HG03103 (cell line): ENCODE results near the gene TNIP1.

Experiments used
- ATAC-seq: cut with Tn5 transposase; IDR thresholded peaks from one replicate; pipeline ENCODE4 v1.9.1; 2021; ENCODE audit warnings: low read depth; ENCODE audit not compliant: unreplicated experiment

Gene TNIP1

DNA sequence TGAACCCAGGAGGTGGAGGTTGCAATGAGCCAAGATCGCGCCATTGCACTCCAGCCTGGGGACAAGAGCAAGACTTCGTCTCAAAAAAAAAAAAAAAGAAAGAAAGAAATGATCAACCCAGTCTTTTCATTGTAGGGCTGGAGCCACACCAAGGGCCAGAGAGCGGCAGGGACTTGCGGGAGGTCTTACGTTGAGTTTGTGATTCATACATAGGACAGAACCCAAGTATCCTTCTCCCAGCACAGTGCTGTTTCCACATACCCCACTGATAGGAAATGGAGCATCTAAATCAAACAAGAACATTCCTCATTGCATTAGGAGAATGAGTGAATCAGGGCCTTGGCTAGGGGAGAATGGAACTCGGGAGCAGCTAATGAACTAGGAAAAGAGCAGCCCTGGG is 3.5 kb upstream of the TNIP1 start:
- ATAC-seq: no peak

DNA sequence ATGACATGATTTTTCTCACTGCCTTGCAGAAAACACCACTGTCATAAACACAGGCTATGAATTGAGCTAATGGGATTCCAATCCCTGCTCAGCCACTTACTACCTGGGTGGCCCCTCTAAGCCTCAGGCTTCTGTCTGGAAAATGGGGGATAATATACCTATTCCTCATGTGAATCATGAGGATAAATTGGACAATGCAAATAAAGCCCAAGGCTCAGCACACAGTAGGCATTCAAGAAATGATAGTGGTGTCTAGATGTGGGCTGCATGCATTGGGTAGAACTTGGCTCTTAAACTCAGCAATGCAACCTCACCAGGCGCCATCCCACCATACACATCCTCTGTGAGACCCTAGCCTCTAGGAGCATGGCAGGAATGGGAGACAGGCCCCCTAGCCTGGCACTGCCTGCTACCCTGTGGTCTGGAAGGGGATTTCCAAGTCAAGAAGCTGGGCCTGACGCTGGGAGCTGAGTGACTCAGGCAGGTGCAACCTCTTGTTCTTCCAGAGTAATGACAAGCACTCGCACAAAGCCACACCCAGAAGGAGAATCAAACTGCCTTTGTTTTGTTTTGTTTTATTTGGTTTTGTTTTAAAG is 2.3 kb upstream of the TNIP1 start:
- no peak for ATAC-seq

DNA sequence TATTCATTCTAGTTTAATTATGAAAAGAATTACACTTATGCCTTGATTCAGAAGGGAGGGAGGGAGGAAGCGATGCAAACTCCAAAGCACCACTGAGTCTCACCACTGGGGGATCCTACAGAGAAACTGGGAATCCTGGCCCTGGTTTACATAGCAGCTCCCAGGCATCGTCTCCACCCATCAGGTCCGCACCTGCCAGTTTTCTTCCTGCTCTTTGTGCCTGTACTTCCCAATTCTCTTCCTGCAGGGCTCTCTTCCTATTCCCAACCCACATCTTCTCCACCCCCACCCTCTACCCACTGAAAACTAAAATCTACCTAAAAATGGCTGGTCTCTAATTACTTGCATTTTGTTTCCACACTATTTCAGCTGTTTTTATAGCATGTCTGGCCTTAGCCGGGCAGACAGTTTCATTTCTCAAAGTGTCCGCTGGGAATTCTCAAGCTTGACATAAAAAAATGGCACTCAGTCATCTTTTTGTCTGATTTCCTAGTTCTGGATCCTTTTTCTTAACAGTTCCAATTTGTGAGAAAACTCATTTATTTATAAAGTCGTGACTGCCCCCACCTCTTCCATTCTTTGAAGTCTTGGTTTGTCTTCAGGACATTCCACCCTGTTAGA is 1.6 kb upstream of the TNIP1 start:
- ATAC-seq: no peak

DNA sequence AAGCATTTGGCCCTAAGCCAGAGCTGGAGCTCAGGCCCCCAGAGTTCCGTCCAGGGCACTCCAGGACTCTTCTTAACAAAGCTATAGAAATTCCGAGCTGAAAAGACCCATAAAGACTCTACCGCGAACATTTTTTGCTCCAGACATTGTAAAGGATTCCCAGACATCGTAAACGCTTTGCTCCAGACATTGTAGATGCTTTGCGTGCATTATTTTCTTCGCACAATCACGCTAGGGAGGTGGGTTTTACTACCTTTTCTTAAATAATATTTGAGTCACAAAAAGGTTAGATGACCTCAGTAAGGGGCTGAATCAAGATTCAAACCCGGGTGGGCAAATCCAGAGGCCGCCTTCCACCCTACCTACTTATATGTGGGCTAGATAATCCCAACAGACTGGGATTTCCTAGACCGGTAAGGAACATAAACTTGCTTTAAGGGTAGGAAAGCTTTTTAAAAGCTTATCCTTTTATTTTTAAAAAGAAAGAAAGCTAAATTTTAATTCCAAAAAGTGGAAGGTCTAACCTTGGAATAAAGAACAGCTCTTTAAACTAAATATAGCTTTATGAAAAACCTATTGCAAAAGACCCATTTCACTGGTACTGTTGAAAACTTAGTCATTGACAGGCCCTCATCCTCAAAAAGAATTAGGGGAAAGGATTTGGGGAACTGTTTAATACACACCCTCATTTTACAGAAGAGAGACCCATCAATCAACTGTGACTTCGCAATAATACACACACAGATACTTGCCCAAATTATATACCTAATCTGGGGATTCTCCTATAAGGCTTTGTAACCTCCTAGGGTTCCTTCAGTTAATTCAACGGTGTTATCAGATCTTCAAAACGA is 822 bp upstream of the TNIP1 start:
- no peak for ATAC-seq

DNA sequence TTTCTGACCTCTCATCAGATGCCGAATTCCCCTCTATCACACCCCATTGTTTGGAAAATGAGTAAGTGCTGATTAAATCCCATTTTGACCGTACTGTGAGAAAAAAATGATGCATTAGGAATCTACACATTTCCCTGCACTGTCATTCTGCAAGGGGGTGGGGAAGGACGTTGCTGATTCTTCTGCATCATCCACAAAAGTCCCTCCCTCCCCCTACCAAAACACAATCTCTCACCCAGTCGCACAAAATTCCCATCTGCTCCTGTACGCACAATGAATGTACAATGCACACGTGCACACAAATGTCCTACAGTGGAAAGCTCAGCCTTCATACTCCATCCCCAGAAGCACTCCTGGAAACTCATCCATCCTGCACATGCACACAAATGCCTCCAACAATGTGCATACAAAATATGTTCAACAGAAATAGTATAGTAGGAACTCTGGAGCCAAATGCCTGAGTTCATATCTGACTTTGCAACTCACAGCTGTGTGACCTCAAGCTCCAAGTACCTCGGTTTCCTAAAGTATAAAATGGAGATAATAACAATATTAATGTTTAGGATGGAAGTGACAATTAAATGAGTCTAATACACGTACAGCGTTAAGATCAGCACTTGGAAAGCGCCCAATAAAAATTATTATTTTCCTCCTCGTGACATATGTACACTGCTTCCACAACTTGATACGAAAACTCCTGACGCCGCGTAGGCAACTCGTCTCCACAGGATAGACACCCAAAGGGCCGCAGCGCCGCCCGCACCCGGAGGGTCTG is 809 bp downstream of the TNIP1 start:
- ATAC-seq: no peak

DNA sequence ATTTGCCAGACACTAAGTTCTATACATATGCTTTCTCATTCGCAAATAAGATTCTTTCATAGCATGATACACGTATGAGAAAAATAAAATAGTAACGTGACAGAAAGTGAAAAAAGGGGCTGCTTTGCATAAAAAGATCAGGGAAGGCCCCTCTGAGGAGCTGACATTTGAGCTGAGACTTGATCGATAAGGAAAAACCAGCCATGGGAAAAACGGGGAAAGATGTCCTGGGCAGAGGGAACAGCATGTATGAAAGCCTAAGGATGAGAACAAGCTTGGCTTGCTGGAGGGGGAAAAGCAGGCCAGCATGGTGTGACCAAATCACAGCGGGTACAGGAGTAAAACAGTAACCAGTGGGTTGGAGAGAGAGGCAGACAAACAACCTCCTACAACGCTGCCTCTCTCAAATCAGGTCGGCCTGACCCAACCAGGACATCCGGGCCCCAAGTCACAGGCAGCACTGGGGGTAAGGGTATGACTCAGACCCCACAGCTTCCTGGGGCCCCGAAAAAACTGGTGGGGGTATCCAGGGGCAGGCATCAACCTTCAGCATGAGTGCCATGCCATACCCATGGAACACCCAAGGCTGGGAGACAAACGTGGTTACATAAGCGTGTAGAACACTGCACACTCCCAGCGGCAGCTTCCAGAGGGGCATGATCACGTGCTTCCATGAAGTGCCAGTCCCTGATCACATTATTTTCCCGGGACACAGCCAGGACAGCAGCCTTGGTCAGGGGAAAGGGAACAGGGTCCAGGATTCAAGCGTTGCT is 2.2 kb downstream of the TNIP1 start:
- peak; percentile 38 for ATAC-seq

DNA sequence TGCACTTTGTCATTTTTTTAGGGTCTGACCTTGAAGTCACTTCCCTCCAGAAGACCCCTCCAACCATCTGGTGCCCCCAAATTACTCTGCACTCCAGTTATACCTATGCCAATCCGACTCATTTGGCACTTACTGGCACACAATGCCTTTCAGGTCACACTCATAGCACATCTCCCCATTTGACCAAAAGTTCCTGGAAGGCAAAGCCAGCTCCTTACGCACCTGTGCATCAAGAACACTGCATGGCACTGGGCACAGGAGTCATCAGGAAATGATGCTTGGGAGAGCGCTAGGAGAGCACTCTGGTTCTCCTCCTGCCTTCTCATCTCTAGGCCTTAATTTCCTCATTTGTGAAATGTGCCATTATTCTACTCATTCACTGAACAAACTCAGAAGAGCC is 2.9 kb downstream of the TNIP1 start:
- no peak for ATAC-seq

DNA sequence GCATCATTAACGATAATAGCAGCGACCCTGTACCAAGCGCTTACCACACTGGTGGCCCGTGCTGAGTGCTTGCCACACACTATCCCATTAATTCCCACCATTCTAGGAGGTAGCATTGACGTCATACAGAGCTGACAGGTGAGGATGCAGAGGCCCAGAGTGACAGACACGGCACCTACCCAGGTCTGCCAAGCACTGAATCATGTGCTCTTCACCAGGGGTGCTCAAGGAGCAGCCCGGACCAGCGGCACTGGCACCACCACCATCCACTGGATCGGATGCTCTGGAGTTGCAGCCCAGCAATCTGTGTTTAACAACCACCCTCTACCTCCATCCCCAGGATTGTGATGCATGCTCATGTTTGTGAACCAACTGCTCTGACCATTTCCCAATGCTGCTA is 3.4 kb downstream of the TNIP1 start:
- no peak for ATAC-seq

DNA sequence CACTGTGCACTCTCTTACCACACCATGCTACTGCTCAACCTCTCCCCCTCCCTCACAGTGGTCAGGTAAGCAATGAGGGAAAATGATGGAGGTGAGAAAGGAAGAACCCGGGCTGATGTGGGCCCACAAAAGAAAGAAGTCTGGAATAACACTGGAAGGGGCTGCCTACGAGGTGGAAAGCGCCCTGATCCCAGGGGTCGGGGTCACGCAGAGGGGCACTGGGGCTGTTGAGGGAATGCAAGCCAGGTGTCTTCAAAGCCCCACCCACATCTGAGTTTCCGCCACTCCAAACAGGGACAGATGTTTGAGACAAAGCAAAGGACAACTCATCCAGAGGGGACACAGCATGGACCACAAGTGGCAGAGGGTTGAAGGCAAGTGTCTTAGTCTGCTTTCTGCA is 4.2 kb downstream of the TNIP1 start:
- ATAC-seq: no peak

DNA sequence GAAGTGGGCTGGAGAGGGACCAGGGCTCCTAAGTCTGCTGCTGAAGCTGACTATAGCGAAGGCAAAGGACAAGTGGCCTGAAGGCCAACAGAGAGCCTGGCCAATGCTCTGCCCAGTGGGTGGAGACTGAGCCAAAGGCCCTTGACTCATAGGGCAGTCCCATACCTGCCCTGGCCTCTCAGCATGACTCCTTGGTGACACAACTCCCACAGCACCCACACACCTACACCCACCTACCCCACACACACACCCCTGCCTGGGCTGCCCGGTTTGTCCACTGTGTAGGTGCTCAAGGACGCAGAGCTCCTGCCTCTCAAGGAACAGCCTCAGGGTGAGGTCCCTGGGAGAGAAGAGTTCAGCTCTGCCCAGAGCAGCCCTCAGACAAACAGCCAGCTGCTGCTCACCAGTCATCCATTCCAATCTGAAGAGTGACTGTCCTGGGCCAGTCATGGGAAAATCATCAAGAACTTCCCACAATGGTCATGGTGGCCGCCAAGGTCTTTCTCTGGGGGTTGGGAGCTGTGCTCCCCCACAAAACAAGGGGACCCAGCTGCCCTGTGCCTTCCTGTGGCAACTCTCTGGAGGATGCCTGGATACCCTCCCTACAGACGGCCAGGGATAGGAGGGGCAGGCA is 5.0 kb downstream of the TNIP1 start:
- ATAC-seq: no peak

DNA sequence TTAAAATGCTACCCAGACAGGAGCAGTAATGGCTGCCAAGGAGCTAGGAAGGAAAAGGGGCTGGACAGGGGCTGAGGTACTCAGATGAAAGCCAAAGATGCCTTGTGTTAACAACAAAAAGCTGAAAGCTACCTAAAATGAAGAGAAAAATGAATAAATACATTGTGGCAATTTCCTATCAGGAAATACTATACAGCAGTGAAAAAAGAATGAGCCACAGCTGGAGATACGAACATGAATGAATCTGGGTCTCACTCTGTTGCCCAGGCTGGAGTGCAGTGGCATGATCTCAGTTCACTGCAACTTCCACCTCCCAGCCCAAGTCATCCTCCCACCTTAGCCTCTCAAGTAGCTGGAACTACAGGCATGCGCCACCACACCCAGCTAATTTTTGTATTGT is 6.3 kb downstream of the TNIP1 start:
- no peak for ATAC-seq

DNA sequence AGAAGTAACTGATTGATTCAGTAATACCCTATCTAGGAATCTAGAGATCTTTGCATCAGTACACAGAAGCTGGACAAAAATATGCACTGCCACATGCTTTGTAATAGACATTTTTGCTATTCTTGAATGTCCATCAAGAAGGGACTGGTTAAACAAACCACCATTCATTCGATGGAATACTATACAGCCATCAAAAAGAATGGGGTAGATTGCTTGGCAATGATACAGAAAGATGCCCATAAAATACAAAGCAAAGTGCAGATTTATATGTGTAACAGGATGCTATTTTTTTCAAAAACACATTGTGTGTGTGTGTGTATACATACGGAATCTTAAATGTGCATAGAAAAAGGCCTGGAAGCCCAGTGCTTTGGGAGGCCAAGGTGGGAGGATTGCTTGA is 7.6 kb downstream of the TNIP1 start:
- ATAC-seq: no peak

DNA sequence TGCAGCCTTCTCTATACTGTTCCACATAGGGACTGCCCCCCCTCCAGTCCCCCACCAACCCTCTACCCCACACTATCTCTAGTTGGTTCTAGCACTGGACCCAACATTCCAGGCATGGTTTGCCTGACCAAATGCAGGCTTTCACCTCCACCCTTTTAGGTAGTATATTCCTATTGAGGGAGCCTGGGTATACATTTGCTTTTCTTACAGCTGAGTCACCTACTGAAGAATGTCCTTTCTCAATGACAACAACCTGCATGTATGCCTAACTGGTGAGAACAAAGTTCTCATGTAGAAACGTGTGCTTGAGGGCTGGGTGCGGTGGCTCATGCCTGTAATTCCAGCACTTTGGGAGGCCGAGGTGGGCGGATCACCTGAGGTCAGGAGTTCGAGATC is 8.2 kb downstream of the TNIP1 start:
- ATAC-seq: no peak

DNA sequence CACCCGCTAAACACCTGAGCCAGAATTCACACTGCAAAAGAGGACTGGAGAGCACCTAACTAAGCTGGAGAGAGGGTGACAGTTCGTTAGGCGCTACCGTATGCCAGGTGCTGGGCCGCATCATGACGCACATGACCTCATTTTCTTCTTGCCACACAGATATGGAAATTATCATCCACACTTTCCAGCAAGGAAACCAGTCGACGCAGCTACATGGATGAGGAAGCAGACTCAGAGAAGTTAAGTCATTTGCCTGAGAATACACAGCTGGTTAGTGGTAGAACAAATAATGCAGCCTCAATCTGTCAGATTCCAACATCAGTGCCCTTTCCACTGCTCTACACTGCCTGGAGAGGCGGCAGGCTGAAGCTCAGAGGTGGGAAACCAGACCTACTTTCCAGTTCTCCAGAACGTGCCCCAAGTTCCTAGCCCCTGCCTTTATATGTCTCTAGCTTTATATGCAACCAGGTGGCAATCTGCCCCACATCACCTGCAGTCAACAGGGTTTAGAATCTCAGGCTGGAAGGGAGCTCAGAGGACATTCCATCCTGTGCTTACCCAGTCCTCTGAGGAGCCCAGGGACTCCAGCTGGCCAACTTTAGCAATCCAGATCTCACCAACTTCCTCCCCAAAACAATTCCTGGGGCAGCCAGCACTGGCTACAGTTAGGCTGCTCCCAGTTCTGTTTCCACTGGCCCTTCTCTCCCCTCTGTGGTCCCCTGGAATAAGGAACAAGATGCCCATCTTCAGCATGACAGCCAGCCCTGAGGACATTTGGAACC is 8.8 kb downstream of the TNIP1 start:
- ATAC-seq: no peak

DNA sequence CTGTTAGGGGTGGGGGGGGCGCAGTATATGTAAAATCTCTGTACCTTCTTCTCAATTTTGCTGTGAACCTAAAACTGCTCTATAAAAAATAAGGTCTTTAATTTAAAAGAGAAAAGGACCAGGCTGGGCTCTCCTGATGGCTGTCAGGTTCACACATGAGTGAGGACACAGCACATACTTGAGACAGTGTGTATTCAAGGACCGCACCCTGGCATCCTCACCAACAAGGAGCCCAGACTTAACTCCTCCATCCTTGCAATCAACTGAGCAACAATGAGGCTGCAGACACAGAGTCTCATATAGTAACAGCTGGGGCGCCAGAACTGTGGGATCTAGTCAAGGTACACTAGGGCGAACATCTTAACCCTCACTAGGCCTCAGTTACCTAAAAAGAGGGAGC is 9.8 kb downstream of the TNIP1 start:
- ATAC-seq: no peak

DNA sequence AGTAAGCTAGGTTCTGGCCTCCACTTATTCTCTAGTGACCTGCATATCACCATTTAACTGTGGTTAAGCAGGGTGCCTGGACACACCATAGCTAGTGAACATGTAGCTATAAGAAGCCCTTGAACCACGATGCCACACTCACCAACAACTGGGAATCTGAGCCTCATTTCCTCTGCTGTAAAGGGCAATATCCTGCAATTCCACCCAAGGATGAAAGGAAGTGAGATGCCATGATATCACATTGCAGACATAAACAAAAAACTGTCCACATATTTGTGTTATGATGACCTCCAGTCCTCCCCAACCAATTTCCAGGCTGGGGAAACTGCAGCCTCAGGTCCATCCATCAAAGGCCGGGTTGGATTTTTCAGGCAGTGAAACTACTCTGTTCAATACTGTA is 10.4 kb downstream of the TNIP1 start:
- ATAC-seq: no peak

DNA sequence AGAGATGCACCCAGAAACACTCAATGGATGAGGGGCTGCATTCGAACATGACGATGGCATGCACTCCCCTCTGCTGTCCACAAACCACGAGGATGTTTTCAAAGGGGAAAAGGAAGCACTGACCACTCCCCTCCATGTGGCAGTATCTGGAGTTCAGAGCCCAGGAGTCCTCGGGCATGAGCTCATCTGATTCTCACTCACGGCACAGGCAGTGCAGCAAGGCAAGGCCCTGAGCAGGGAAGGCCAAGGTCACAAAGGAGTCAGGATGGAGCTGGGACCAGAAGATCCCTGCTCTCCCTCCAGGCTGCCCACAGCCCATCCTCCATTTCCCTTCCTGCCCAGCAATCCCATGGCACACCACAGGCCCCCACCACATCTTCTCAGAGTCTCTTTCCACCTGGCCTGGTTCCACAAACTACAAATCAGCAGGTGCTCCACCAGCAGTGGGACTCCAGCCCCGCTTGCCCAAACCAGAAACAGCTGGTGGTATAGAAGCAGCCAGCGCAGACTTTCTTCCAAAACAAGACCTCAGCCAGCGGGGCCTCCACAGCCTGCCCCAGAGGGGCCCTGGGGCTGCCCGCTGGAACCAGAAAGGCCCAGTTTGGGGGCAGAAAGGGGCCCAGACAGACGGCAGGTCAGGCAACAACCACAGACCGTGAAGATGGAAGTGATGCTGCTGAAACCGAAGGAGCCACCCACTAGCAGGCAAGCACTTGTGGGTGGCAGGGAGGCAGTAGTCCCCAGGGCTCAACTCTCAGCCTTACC is 12.2 kb downstream of the TNIP1 start:
- peak; percentile 47 for ATAC-seq

DNA sequence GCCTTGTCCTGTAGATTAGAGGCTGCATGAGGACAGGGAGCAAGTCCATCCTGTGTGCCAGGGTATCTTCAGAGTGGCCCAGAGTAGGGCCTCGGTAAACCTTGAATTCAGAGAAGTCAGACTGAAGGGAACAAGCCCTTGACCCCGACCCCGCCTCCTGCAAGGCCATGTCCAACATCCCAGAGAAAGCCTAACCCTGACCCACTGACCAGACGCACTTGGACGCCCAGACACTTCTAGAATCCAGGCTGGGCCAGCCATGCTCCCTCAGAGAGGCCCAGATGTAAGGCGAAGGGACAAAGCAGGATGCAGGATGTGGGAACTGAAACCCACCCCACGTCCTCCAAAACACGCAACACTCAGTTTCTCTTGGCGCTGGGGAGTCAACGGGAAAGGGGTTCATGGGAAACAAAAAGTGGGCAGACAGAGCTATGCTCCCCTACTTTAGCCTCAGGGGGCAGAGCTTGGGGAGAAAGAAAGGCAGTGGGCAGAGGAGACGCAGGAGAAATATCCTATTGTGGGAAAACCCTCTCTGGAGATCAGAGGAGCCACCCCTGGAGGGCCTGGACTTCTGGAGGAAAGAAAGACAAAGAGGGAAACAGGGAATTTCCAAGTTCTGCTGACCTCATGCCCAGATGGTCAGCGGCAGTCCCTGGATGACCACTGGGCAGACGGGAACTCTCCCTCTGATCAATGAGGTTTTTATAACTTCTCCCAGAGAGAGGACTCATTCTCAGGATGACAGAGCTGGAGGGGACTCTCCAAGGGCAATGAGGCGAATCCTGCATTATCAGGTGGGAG is 13.0 kb downstream of the TNIP1 start:
- peak; percentile 5 for ATAC-seq
